Measurements from ENCODE around the gene EFCAB3. TPM values are rescaled to one million over a fixed set of nuclear protein-coding genes. Genes with fewer than 3 reads are reported as not detected.
"Not testable (repeated sequence)": the region's sequence is repeated elsewhere in the genome, so short reads cannot be mapped to it uniquely, and the experiment has no call there.

Gene EFCAB3
- total RNA-seq, 2 donors from 2014 or later: not detected

- Histone ChIP-seq H3K27me3 (replicated peaks; ENCODE audit: insufficient read depth) (no peaks in the 10 kb centered on the region), H3K36me3 (no peaks in the 10 kb centered on the region), H3K4me1 (ENCODE audit: control insufficient read depth in 1 of 2, low read depth in 2 of 2) (no peaks in the 10 kb centered on the region), H3K27ac (no peak overlapping the region), H3K4me3 (no peak overlapping the region), H3K9me3 (no peaks in the 10 kb centered on the region)
- DNase-seq (ENCODE audit: low spot score): no peak
- TF ChIP-seq CTCF (IDR thresholded peaks at IDR 0.05): no peak
- no peak for ATAC-seq (ENCODE audit: insufficient number of reproducible peaks, low FRiP score, low read depth)
Measured at GRCh38 chr17:62456016-62456415, 75.7 kb downstream of the EFCAB3 start.

- not testable (repeated sequence) for H3K4me1 ChIP-seq (ENCODE audit: control insufficient read depth in 1 of 2, low read depth in 2 of 2); ATAC-seq (ENCODE audit: insufficient number of reproducible peaks, low FRiP score, low read depth); H3K36me3 ChIP-seq; H3K4me3 ChIP-seq; H3K27ac ChIP-seq; H3K9me3 ChIP-seq; H3K27me3 ChIP-seq (replicated peaks; ENCODE audit: insufficient read depth); DNase-seq (ENCODE audit: low spot score)
Measured at GRCh38 chr17:62458483-62458882, 78.1 kb downstream of the EFCAB3 start.

- not testable (repeated sequence) for H3K36me3 ChIP-seq; H3K4me1 ChIP-seq (ENCODE audit: control insufficient read depth in 1 of 2, low read depth in 2 of 2)
Measured at GRCh38 chr17:62464422-62464821, 84.1 kb downstream of the EFCAB3 start.

GRCh38 chr17:62465271-62465670 is 84.9 kb downstream of the EFCAB3 start:
- ATAC-seq (ENCODE audit: insufficient number of reproducible peaks, low FRiP score, low read depth); H3K9me3 ChIP-seq; H3K27ac ChIP-seq; H3K36me3 ChIP-seq; DNase-seq (ENCODE audit: low spot score); H3K4me3 ChIP-seq; H3K27me3 ChIP-seq (replicated peaks; ENCODE audit: insufficient read depth); H3K4me1 ChIP-seq (ENCODE audit: control insufficient read depth in 1 of 2, low read depth in 2 of 2): not testable (repeated sequence)

More at GRCh38 chr17:62464422-62464821, 84.1 kb downstream of the EFCAB3 start:
- H3K4me3 ChIP-seq; H3K27ac ChIP-seq; H3K27me3 ChIP-seq (replicated peaks; ENCODE audit: insufficient read depth); ATAC-seq (ENCODE audit: insufficient number of reproducible peaks, low FRiP score, low read depth); H3K9me3 ChIP-seq; DNase-seq (ENCODE audit: low spot score): not testable (repeated sequence)

Other genes with a start within 250 kb of the EFCAB3 start
- gene METTL2A, start 43.3 kb downstream of the EFCAB3 start, total RNA-seq: 10 to 100 TPM in 1 of 2 donors, 1 to 10 TPM in 1; 7.2 to 22.0 TPM
- gene TLK2, start 98.3 kb downstream of the EFCAB3 start, total RNA-seq: 10 to 100 TPM; 45.2 to 71.5 TPM
- gene MRC2, start 247.1 kb downstream of the EFCAB3 start, total RNA-seq: 100 to 1,000 TPM; 184 to 242 TPM